GM21723 (cell line): Measurements from ENCODE around the gene TPST1.
"Not testable (repeated sequence)": the region's sequence is repeated elsewhere in the genome, so short reads cannot be mapped to it uniquely, and the experiment has no call there.

Experiments
- ATAC-seq: cut with Tn5 transposase; IDR thresholded peaks from one replicate; pipeline ENCODE4 v1.9.1; 2021; ENCODE audit warnings: mild to moderate bottlenecking, moderate library complexity; ENCODE audit not compliant: unreplicated experiment

TPST1 gene

DNA sequence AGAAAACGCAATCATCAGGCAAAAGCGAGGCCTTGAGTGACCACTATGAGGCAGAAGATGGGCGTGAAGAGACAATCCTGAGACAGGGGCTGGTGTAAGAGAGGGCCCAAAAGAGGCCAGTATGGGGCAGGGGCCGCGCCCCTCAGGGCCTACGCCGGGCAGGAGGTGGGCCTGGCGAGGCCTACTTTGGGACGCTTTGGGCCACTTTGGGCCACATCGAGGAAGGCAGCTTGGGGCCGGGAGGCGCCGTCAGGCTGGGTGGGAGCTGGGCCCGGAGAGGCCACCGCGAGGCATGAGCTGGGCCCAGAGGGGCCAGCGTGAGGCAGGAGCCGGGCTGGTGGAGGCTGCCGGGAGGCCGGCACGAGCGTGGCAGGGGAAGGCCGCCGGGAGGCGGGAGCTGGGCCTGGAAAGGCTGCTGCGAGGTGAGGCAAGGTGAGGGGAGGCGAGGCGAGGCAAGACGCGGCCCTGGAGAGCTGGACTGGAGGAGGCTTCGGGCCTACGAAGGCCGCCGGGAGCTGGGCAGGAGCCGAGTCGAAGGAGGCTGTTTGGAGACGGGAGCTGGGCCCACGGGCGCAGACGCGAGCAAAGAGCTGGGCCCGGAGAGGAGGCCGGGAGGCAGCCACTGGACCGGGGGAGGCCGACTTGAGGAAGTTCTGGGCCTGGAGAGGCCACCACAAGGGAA is 171.3 kb downstream of the TPST1 start:
- no peak for ATAC-seq

DNA sequence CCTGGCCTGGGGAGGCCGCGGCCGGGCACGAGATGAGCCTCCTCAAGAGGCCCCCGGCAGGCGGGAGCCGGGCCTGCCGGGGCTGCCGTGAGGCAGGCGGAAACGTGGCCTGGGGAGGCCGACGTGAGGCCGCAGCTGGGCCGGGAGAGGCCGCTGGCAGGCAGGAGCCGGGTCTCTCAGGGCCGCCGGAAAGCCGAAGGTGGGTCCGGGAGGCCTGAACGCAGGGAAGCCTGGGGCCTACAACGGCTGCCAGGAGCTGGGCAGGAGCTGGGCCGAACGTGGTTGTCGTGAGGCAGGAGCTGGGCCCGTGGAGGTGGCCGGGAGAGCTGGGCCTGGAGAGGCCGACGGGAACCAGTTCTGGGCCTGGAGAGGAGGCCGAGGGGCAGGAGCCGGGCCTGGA is 171.9 kb downstream of the TPST1 start:
- no peak for ATAC-seq

DNA sequence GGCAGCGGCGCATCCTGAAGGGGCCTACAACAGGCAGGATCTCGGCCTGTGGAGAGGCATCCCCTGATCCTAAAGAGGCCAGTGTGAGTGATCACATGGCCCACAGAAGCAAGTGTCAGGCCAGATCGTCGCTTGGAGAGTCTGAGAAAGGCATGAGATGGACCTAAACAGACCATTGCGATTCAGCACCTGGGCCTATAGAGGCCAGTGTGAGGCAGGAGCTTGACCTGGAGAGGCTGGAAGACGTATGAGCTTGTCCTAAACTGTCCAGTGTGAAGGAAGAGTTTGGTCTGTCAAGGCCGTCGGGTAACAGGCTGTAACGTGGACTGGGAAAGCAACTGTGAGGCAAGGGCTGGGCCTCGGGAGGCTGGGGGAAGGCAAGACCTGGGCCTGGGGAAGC is 172.6 kb downstream of the TPST1 start:
- ATAC-seq, result no peak

DNA sequence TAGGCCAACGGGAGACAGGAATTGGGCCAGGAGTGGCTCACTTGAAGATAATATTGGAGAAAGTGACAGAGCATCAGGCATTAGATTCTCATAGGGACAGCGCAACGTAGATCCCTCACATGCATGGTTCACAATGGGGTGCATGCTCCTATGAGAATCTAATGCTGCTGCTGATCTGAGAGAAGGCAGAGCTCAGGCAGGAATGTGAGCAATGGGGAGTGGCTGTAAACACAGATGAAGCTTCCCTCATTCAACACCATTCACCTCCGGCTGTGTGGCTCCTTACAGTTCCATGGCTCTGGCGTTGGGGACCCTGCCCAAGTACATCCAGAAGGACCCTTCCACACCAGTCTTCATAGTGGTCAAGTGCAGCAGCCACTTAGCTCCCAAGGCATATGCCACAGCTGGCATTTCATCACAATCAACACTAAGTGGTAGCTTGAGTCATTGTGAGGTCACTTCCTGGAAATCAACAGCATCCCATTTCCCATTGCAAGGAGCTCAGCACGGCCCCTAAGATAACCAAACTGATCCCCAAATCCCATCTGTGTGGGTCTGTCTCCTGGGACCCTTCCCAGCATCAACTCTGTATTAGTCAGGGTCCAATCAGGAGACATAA is 174.5 kb downstream of the TPST1 start:
- ATAC-seq, result no peak

DNA sequence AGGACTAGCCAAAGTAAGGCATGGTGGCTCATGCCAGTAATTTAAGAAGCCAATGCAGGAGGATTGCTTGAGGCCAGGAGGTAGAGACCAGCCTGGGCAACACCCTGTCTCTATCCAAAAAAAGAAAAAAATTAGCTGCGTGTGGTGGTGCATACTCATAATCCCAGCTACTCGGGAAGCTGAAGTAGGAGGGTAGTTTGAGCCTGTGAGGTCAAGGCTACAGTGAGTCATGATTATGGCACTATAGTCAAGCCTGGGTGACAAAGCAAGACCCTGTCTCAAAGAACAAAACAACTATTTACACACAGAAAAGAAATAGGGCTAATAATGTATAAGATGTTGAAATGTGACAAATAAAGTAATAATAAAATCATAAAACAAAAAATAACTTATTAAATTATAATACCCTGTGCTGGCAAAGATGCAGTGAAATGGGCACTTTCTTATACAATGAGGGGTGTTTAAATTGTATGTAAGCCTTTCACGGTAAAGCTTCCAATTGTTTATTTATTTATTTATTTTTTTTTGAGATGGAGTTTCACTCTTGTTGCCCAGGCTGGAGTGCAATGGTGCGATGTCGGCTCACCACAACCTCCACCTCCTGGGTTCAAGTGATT is 175.2 kb downstream of the TPST1 start:
- no peak for ATAC-seq

DNA sequence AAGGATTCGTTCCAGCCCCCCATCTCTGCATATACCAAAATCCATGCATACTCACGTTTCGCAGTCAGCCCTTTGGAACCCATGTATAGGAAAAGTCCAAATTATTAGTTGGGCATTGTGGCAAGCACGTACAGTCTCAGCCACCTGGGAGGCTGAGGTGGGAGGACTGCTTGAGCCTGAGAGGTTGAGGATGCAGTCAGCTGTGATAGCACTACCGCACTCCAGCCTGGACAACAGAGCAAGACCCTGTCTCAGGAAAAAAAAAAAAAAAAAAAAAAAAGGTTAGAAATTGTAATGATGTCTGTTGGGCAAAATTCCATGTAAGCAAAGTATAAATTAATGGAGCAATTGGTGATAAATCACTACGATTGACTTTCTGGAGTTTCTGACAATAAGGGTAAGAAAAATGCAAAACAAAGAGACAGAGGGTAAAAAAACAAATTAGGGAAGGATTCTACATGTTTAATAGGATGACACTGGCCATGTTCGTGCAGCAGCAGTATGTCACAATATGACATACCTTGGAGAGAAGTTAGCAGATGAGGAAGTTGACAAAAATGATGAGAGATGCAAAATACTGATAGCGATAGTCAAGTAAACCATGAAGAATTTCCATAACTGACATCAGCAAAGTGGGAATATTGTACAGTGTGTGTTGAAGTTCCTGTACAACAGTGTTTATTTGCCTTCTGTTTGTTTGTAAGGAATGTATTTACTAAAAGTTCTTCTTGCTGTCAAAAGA is 177.2 kb downstream of the TPST1 start:
- ATAC-seq, result not testable (repeated sequence)

DNA sequence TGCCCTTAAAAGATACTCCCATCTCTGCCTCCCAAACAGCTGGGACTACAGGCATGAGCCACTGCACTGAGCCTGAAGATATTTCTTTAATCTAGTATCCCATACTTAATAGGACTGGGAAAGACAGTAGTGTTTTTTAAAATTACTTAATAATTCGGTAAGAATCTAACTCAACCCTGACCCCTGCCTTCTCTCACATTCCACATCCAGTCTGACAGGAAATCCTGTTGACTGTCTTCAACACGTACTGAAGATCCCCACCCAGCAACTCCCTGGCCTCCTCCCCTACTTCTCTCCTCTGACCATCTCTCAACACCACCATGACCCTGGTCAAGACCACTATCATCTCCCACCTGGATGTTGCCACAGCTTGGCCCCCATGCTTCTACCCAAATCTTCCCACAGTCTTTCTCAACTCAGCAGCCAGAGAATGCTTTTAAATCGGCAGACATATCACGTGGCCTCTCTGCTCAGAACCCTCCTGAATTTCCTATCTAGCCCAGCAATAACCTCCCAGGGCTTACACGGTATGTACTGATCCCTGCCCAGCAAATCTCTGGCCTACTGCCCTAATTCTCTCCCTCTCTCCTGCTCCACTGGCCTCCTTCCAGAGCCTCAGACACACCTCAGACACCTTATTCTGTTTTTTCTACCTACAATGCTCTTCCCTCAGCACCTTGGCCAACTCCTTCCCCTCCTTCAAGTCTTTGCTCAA is 180.2 kb downstream of the TPST1 start:
- not testable (repeated sequence) for ATAC-seq

DNA sequence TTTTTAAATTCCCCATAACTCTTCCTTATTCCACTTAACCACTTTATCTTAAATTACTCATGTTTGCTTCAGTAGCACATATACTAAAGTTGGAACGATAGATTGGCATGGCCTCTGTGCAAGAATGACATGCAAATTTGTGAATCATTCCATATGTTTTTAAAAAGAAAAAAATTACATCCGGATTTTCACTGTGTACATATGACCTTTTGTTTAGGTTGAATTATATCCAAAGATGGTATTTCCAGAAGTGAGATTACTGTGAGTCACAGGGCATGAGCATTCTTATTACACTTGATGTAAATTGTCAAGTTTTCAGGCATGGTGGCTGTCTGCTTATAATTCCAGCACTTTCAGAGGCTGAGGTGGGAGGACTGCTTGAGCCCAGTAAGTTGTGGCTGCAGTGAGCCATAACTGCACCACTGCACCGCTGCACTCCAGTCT is 190.0 kb downstream of the TPST1 start:
- ATAC-seq, result not testable (repeated sequence)

DNA sequence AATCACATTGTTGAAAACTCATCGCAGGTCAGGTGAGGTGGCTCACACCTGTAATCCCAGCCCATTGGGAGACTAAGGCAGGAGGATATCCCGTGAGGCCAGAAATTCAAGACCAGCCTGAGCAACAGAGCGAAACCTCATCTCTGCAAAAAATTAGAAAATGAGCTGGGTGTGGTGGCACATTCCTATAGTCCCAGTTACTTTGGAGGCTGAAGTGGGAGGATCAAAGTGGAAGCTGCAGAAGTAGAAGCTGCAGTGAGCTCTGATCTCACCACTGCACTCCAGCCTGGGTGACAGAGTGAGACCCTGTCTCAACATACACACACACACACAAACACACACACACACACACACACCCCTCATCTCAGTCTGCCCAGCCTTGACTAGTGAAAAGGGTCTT is 190.9 kb downstream of the TPST1 start:
- not testable (repeated sequence) for ATAC-seq

DNA sequence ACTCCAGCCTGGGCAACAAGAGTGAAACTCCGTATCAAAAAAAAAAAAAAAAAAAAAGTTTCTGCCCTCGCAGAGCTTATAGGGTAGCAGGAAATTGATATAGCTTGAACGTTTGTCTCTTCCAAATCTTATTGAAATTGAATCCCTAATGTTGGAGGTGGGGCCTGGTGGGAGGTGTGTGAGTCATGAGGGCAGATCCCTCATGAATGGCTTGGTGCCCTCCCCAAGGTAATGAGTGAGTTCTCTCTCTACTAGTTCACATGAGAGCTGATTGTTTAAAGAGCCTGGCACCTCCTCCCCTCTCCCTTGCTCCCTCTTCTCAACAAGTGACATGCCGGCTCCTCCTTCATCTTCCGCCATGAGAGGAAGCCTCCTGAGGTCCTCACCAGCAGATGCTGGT is 193.7 kb downstream of the TPST1 start:
- not testable (repeated sequence) for ATAC-seq

DNA sequence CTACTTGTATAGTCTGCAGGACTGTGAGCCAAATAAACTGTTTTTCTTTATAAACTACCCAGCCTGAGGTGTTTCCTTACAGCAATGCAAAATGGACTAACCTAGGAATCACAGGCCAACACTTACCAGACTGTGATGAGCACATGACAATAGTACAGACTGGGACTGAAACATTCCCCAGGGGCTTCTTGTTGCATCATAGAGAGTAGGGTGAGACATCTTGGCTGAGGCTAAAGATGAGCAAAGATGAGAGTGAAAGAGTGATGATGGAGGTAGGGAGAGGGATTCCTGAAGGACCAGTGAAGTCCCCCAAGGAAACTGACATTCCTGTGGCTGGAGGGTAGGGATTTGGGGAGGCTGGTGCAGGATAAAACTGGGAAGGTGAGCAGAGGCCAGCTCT is 194.4 kb downstream of the TPST1 start:
- no peak for ATAC-seq

DNA sequence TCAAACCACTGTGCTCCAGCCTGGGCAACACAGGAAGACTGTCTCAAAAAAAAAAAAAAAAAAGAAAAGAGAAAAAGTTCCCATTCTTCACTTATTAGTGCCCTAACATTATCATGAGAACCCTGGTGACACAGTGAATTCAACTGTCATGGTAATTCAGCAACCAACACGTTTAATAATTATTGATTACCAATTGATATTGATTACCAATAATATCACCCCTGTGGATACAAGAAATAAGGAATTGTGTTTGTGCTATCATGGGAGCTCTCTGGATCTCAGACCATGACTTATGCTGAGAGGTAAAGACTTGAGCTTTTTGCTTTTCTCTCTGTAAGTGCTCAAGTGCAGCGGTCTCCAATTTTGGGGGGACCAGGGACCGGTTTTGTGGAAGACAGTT is 195.3 kb downstream of the TPST1 start:
- ATAC-seq, result no peak

DNA sequence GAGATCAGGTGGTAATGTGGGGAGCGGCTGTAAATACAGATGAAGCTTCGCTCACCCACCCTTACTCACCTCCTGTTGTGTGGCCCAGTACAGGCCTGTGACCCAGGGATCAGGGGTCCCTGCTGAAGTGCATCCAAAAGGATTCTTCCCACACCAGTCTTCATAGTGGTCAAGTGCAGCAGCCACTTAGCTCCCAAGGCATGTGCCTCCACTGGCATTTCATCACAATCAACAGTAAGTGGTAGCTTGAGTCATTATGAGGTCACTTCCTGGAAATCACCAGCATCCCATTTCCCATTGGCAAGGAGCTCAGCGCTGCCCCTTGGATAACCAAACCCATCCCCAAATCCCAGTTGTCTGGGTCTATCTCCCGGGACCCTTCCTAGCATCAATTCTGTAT is 196.0 kb downstream of the TPST1 start:
- not testable (repeated sequence) for ATAC-seq

DNA sequence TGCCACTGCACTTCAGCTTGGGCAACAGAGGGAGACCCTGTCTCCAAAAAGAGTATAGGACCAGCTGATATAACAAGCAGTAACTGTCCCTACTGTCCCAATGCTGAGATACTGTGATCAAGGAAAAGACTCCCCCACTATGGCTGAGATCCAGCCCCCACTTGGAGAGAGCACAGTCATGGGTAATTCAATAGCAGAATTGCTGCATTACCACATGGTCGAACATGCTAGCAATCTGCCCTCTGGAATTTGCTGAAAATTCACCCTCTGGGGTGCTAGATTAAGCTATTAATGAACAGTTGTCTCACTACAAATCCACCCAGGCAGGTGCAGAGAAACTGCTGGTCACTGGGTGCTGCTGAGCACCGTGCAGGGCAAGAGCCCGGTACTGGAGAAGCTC is 196.8 kb downstream of the TPST1 start:
- not testable (repeated sequence) for ATAC-seq

DNA sequence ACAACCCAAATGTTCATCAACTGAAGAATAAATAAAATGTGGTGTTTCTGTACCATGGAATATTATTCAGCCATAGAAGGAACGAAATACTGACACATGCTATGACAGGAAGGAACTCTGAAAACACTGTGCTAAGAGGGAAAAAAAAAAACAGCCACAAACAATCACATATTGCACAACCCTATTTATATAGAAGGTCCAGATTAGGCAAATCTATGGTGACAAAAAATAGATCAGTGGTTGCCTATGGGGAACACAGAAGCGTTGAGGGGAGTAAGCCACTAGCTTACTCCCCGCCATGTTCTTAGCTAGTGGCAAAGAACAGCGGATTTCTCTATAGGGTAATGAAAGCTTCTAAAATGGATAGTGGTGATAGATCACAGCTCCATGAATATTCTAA is 198.4 kb downstream of the TPST1 start:
- ATAC-seq, result no peak

DNA sequence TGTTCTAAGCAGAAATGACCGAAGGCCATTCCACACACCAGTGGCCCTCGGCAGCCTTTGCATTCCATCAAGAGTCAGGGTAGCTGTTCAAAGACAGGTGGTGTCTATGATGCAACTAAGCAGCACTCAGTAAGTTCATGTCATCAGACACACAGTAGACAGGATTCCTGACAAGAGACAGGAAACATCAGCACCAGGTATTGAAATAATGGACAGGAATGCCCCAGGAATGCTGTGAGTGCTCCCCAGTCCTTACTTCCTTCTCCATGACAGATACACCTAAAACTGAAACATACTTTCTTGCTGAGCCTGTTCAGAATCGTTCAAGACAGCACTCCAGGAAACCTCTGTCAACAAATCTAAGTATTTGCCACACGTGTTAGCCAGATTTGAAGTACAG is 204.4 kb downstream of the TPST1 start:
- ATAC-seq, result no peak
